Kidney epithelial cell (primary cell): ENCODE measurements around the gene MAML2. TPM values are rescaled to one million over a fixed set of nuclear protein-coding genes. Genes with fewer than 3 reads are reported as not detected.

Experiments used
- DNase-seq: peaks from one replicate; pipeline ENCODE4 v3.0.0-alpha.2; 2010; ENCODE audit warnings: low read depth
- H3K27me3 ChIP-seq: 2 replicates; pipeline ENCODE4 v1.6.0; 2011; ENCODE audit warnings: low read length; ENCODE audit not compliant: control insufficient read depth, insufficient read depth
- H3K36me3 ChIP-seq: 2 replicates; pipeline ENCODE4 v1.5.1; 2011; ENCODE audit warnings: low read length; ENCODE audit not compliant: control insufficient read depth, insufficient read depth
- H3K4me3 ChIP-seq: 2 replicates; pipeline ENCODE4 v1.5.1; 2011; ENCODE audit warnings: low read depth, mild to moderate bottlenecking, control low read depth, low read length
- total RNA-seq: library from RNA; depleted of rRNA; stranded (reverse); fragments of >200 nt; gene quantifications from 2 replicates; pipeline ENCODE4 v1.2.3, GENCODE V29; 2015
- TF ChIP-seq, protein P1 (sequence below): IDR thresholded peaks from 2 replicates; pipeline ENCODE4 v1.5.1; 2011; ENCODE audit warnings: mild to moderate bottlenecking, moderate library complexity, low read length, control low read depth, inconsistent platforms; ENCODE audit not compliant: insufficient read depth, poor library complexity, severe bottlenecking

The MAML2 gene
- total RNA-seq, 1 donor from 2014 or later: 12.3 TPM

DNA sequence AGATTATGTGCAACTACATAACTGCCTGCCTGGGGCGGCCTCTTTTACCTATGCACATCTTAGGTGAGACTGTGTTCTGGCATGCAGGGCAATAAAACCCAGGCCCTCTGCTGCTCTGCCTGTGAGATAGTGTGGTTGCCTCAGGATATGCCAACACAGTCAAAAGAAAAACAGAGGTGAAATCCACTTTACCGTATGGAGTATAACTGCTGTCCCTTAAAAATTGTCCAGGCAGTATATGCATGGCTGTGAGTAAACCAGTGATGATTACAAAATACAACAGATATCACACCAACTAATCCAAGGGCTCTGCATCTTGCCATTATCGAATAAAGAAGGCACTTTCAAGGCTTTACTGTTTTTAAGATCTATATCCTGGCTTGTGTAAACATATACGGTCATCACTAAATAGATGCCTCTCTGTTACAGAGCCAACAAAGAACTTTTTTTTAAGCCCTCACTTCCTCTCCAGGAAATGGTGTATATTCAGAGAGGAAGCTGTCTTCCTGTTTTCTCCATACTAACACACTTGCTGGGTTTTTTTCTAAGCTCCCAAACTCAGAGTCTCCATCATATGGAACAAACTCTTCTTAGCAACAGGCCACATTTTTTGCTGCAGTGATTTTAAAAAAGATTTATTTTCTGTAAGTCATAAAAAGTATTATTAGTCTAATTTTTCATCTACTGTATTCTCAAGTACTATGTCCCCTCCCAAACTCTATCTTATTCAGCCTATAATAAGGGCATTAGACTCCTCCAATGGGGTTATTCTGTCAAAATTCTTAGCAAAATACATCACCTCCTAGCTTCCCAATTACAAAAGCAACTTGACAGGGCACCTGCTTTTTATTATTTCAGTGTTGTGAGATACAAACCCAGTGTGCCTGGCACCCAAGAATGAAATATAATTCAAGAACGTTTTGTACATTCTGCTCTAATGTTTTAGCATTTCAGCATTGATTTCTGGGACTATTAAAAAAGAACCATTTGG is 135.2 kb downstream of the MAML2 start:
- H3K27me3 ChIP-seq: no peaks in the 10 kb centered on the region
- H3K4me3 ChIP-seq: no peak overlapping the region
- TF ChIP-seq, protein P1, sequence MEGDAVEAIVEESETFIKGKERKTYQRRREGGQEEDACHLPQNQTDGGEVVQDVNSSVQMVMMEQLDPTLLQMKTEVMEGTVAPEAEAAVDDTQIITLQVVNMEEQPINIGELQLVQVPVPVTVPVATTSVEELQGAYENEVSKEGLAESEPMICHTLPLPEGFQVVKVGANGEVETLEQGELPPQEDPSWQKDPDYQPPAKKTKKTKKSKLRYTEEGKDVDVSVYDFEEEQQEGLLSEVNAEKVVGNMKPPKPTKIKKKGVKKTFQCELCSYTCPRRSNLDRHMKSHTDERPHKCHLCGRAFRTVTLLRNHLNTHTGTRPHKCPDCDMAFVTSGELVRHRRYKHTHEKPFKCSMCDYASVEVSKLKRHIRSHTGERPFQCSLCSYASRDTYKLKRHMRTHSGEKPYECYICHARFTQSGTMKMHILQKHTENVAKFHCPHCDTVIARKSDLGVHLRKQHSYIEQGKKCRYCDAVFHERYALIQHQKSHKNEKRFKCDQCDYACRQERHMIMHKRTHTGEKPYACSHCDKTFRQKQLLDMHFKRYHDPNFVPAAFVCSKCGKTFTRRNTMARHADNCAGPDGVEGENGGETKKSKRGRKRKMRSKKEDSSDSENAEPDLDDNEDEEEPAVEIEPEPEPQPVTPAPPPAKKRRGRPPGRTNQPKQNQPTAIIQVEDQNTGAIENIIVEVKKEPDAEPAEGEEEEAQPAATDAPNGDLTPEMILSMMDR: no peak
- H3K36me3 ChIP-seq: no peaks in the 10 kb centered on the region
- DNase-seq: no peak

DNA sequence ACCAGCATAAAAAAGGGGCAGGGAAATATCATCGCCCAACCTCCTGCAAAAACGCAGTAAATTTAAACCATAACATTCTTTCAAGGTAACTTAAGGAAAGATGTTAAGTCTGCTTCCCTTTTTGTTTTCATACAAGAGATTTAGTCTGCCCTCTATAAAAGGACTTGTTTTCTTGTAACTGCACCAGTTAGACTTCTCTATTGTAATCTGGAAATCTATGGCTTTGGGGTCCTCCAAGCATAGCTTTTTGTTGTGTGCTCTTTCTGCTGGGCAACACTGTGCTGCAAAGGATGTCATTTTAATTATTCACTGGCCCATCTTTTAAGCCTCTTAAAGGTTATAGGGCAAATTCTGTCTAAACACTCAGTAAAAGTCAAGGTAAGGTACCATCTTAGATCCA is 136.0 kb downstream of the MAML2 start:
- H3K4me3 ChIP-seq: no peak overlapping the region
- H3K36me3 ChIP-seq: no peaks in the 10 kb centered on the region
- no peaks in the 10 kb centered on the region for H3K27me3 ChIP-seq
- TF ChIP-seq, protein P1: no peak
- DNase-seq: no peak

DNA sequence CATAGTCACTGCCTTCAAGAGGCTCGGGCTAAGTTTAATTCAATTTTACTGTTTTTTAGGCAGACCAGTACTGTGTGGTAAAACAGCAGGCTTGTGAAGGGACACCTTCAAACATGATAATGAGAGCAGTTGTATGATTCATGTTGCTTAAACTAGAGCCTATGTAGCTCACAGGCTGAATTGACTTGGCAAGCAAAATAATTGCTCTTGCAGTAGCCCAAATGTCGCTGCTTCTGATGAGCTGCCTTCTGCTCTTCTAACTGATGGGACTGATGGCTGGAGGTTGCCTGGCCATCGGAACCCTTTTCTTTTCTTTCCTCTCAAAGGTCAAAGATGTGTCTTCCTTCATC is 137.6 kb downstream of the MAML2 start:
- no peaks in the 10 kb centered on the region for H3K36me3 ChIP-seq
- no peak for DNase-seq
- no peak overlapping the region for H3K4me3 ChIP-seq
- TF ChIP-seq, protein P1: no peak
- H3K27me3 ChIP-seq: no peaks in the 10 kb centered on the region

DNA sequence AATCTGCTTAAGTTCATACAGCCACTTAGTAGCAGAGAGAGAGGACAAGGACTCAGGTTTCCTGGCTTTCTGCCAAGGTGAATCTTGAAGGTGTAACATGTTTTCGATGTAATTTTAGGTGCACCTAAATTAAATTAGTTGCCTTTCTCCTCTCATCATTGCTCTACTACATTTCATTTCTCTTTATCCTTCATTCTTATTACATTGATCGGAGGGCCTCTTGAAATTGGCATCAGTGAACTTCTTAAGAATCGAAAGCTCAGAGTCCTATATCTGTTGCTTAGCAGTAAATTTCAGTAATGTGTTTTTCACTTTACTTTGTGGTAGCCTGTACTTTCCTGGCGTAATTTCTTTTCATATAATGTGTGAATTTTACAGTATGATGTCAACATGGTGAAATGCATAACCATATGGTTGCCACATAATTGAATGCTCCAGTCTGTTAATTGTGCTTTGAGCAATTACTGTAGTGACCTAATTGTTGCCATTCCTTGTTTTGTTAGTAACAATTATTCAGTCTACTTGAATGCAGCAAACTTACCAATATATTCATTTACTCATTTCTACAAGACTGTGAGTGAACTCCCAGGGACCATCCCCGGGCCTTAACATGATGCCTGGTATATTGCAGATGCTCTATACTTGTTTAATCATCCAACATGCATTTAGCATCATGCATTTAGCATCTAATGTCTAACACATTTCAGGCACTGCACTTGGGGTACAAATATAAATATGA is 138.1 kb downstream of the MAML2 start:
- Histone ChIP-seq H3K27me3 (no peaks in the 10 kb centered on the region), H3K4me3 (no peak overlapping the region), H3K36me3 (no peaks in the 10 kb centered on the region)
- TF ChIP-seq, protein P1: no peak
- no peak for DNase-seq

DNA sequence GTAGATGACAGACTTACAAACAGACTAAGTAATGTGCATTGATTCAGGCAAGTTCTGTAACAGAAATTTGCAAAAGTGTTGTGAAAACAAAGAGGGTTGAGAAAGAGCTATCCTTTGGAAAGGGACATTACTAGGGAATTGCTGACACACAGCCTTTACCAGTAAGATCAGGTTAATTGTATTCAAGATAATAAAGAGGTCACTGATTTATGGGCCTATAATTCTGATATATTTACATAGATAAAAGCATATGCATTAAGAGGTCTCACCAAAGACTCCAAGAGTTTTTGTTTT is 138.7 kb downstream of the MAML2 start:
- TF ChIP-seq, protein P1: no peak
- no peak overlapping the region for H3K4me3 ChIP-seq

More for the DNA sequence above, 138.7 kb downstream of the MAML2 start:
- Histone ChIP-seq H3K27me3 (no peaks in the 10 kb centered on the region), H3K36me3 (no peaks in the 10 kb centered on the region)
- no peak for DNase-seq
